HCT116 (cell line): ENCODE measurements around the gene STRADA.

Source experiments
- EZH2 ChIP-seq: fragments of 200-600 bp; sonication (generic); IDR thresholded peaks from 2 replicates; pipeline ENCODE4 v1.6.1; 2017; ENCODE audit warnings: antibody characterized with exemption, mixed run types
- EZH2phosphoT487 ChIP-seq: fragments of 200-600 bp; IDR thresholded peaks from 2 replicates; pipeline ENCODE4 v1.6.1; 2018; ENCODE audit warnings: antibody characterized with exemption, borderline replicate concordance
- JUND ChIP-seq: IDR thresholded peaks from 2 replicates; pipeline ENCODE4 v1.6.1; 2012
- POLR2A ChIP-seq: IDR thresholded peaks from 2 replicates; pipeline ENCODE4 v1.7.0; 2011; ENCODE audit warnings: borderline replicate concordance; ENCODE audit not compliant: insufficient read depth, insufficient read length; ENCODE audit errors: extremely low read depth
- POLR2AphosphoS5 ChIP-seq: IDR thresholded peaks from 2 replicates; pipeline ENCODE4 v1.6.1; 2011; ENCODE audit warnings: mild to moderate bottlenecking, low read depth, low read length, moderate library complexity
- SIN3A ChIP-seq: IDR thresholded peaks from 2 replicates; pipeline ENCODE4 v1.6.1; 2012; ENCODE audit warnings: low read depth
- SP1 ChIP-seq: IDR thresholded peaks from 2 replicates; pipeline ENCODE4 v1.6.1; 2012; ENCODE audit warnings: low read depth
- ZNF274 ChIP-seq: fragments of 200-500 bp; sonication (Bioruptor generic); IDR thresholded peaks from 2 replicates; pipeline ENCODE4 v1.6.1; 2014; ENCODE audit warnings: mild to moderate bottlenecking, low read depth, low read length, inconsistent platforms
- TF ChIP-seq, protein P1 (sequence below): IDR thresholded peaks from 2 replicates; pipeline ENCODE4 v1.6.1; 2011; ENCODE audit warnings: mild to moderate bottlenecking, low read length, moderate library complexity; ENCODE audit not compliant: insufficient replicate concordance; ENCODE audit errors: extremely low read depth
- TF ChIP-seq, protein P2 (sequence below), 3 experiments: fragments of 200-600 bp in 1 of 3; sonication (generic) in 1 of 3; IDR thresholded peaks in 2 of 3; conservative IDR thresholded peaks in 1 of 3; 2 replicates each; pipeline ENCODE4 v1.5.1; 2012 to 2017; ENCODE audit warnings: low read depth in 2 of 3, low read length in 2 of 3, antibody characterized with exemption in 1 of 3, borderline replicate concordance in 1 of 3, control low read depth in 1 of 3, mild to moderate bottlenecking in 1 of 3, mixed read lengths in 1 of 3, mixed run types in 1 of 3, moderate library complexity in 1 of 3; ENCODE audit not compliant: insufficient read depth in 1 of 3
- TF ChIP-seq, protein P3 (sequence below): IDR thresholded peaks from 2 replicates; pipeline ENCODE4 v1.6.1; 2012
- TF ChIP-seq, protein P4 (sequence below): IDR thresholded peaks from 2 replicates; pipeline ENCODE4 v1.6.1; 2012; ENCODE audit warnings: low read depth
- TF ChIP-seq, protein P5 (sequence below): IDR thresholded peaks from 2 replicates; pipeline ENCODE4 v1.6.1; 2012

DNA sequence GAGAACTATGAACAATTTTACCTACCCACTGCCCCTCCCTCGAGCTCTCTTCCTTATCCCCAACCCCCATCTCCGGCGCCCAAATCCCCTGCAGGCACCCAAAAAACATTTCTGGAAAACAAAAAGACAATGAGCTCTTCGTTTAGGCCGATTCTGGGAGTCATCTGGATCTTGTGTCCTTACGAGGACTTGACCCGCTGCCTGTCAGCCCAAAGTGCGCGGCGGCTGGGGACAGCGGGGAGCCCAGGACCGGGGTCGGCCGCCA is 524 bp downstream of the STRADA start:
- TF ChIP-seq, protein P1, sequence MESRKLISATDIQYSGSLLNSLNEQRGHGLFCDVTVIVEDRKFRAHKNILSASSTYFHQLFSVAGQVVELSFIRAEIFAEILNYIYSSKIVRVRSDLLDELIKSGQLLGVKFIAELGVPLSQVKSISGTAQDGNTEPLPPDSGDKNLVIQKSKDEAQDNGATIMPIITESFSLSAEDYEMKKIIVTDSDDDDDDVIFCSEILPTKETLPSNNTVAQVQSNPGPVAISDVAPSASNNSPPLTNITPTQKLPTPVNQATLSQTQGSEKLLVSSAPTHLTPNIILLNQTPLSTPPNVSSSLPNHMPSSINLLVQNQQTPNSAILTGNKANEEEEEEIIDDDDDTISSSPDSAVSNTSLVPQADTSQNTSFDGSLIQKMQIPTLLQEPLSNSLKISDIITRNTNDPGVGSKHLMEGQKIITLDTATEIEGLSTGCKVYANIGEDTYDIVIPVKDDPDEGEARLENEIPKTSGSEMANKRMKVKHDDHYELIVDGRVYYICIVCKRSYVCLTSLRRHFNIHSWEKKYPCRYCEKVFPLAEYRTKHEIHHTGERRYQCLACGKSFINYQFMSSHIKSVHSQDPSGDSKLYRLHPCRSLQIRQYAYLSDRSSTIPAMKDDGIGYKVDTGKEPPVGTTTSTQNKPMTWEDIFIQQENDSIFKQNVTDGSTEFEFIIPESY = no peak
- TF ChIP-seq, protein P2, sequence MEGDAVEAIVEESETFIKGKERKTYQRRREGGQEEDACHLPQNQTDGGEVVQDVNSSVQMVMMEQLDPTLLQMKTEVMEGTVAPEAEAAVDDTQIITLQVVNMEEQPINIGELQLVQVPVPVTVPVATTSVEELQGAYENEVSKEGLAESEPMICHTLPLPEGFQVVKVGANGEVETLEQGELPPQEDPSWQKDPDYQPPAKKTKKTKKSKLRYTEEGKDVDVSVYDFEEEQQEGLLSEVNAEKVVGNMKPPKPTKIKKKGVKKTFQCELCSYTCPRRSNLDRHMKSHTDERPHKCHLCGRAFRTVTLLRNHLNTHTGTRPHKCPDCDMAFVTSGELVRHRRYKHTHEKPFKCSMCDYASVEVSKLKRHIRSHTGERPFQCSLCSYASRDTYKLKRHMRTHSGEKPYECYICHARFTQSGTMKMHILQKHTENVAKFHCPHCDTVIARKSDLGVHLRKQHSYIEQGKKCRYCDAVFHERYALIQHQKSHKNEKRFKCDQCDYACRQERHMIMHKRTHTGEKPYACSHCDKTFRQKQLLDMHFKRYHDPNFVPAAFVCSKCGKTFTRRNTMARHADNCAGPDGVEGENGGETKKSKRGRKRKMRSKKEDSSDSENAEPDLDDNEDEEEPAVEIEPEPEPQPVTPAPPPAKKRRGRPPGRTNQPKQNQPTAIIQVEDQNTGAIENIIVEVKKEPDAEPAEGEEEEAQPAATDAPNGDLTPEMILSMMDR (IDR thresholded peaks at IDR 0.05 in 2 of 3, conservative IDR thresholded peaks at IDR 0.05 in 1 of 3; ENCODE audit: borderline replicate concordance in 1 of 3, insufficient read depth in 1 of 3, low read depth in 2 of 3, low read length in 2 of 3) = no peak
- TF ChIP-seq, protein P3, sequence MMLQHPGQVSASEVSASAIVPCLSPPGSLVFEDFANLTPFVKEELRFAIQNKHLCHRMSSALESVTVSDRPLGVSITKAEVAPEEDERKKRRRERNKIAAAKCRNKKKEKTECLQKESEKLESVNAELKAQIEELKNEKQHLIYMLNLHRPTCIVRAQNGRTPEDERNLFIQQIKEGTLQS = no peak
- TF ChIP-seq POLR2AphosphoS5 = no peak
- TF ChIP-seq SIN3A = no peak
- no peak for TF ChIP-seq POLR2A
- TF ChIP-seq, protein P4, sequence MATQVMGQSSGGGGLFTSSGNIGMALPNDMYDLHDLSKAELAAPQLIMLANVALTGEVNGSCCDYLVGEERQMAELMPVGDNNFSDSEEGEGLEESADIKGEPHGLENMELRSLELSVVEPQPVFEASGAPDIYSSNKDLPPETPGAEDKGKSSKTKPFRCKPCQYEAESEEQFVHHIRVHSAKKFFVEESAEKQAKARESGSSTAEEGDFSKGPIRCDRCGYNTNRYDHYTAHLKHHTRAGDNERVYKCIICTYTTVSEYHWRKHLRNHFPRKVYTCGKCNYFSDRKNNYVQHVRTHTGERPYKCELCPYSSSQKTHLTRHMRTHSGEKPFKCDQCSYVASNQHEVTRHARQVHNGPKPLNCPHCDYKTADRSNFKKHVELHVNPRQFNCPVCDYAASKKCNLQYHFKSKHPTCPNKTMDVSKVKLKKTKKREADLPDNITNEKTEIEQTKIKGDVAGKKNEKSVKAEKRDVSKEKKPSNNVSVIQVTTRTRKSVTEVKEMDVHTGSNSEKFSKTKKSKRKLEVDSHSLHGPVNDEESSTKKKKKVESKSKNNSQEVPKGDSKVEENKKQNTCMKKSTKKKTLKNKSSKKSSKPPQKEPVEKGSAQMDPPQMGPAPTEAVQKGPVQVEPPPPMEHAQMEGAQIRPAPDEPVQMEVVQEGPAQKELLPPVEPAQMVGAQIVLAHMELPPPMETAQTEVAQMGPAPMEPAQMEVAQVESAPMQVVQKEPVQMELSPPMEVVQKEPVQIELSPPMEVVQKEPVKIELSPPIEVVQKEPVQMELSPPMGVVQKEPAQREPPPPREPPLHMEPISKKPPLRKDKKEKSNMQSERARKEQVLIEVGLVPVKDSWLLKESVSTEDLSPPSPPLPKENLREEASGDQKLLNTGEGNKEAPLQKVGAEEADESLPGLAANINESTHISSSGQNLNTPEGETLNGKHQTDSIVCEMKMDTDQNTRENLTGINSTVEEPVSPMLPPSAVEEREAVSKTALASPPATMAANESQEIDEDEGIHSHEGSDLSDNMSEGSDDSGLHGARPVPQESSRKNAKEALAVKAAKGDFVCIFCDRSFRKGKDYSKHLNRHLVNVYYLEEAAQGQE = no peak
- TF ChIP-seq, protein P5, sequence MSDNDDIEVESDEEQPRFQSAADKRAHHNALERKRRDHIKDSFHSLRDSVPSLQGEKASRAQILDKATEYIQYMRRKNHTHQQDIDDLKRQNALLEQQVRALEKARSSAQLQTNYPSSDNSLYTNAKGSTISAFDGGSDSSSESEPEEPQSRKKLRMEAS = no peak
- TF ChIP-seq EZH2 = no peak
- no peak for TF ChIP-seq JUND
- no peak for TF ChIP-seq SP1
- no peak for TF ChIP-seq ZNF274
- TF ChIP-seq EZH2phosphoT487 = no peak
